Measurements from ENCODE around the gene RRAGD. TPM values are rescaled to one million over a fixed set of nuclear protein-coding genes. Genes with fewer than 3 reads are reported as not detected.

Gene RRAGD
- total and polyA plus RNA-seq, 12 donors: 18.1 to 130 (median 115) TPM

GRCh38 chr6:89353702-89354392, 58.2 kb downstream of the RRAGD start:
- H3K27ac ChIP-seq: peak overlapping the region in 7 of 10 donors; percentile 93 to 100 (median 99)
- intact Hi-C loops (cut with DNase I): loop anchor here in 6 of 10 donors (5.0 to 10.0 kb wide), 4 partner anchors 42 to 369 kb away; partner anchors contain the start of gene PNRC1 (in 5 of the 6)

GRCh38 chr6:89353118-89353556, 58.9 kb downstream of the RRAGD start:
- Histone ChIP-seq H3K27ac (peak overlapping the region; percentile 93 to 100 (median 98)), H3K27me3 (no peaks in the 10 kb centered on the region), H3K4me3 (peak overlapping the region; percentile 66 to 95 (median 83)), H3K9me3 (no peaks in the 10 kb centered on the region), H3K36me3 (no peaks in the 10 kb centered on the region), H3K4me1 (peaks cover 9 to 58% (median 43%) of the 10 kb centered on the region in 9 donors)
- intact Hi-C loops (cut with DNase I): loop anchor here in 6 of 10 donors (5.0 to 10.0 kb wide), 4 partner anchors 41 to 368 kb away; partner anchors contain the start of gene PNRC1 (in 5 of the 6)
- 43 to 47% methylated on average over 27 of the region's 27 CpGs for WGBS, 2 donors
- no peak for TF ChIP-seq CTCF (IDR thresholded peaks at IDR 0.05)
- ATAC-seq: peak in 1 of 8 donors; percentile 35
- DNase-seq: peak in 1 of 2 donors; percentile 35

More at GRCh38 chr6:89353702-89354392, 58.2 kb downstream of the RRAGD start:
- peaks cover 7 to 51% (median 36%) of the 10 kb centered on the region in 9 donors for H3K4me1 ChIP-seq
- H3K4me3 ChIP-seq: peak overlapping the region in 5 of 10 donors; percentile 75 to 95 (median 93)
- H3K27me3 ChIP-seq: no peaks in the 10 kb centered on the region
- H3K9me3 ChIP-seq: no peaks in the 10 kb centered on the region
- no peak for TF ChIP-seq CTCF (IDR thresholded peaks at IDR 0.05)
- no peaks in the 10 kb centered on the region for H3K36me3 ChIP-seq
- DNase-seq (no peak), ATAC-seq (no peak)
- WGBS, 2 donors: 81 to 92% methylated on average over 2 of the region's 2 CpGs

- DNase-seq (peak; percentile 95 to 97), ATAC-seq (peak; percentile 94 to 98 (median 96))
- H3K36me3 ChIP-seq: no peaks in the 10 kb centered on the region
- TF ChIP-seq CTCF (IDR thresholded peaks at IDR 0.05): peak in 1 of 9 donors; percentile 5
- WGBS, 2 donors: 0 to 1% methylated on average over 87 to 102 of the region's 102 CpGs
- peak within 1 kb of the TSS; percentile 93 to 100 (median 98) for H3K27ac ChIP-seq
- intact Hi-C loops (cut with DNase I): loop anchor here in 6 of 10 donors (5.0 to 10.0 kb wide), 4 partner anchors 40 to 368 kb away; partner anchors contain the start of gene PNRC1 (in 5 of the 6)
- H3K4me3 ChIP-seq: peak within 1 kb of the TSS; percentile 66 to 95 (median 83)
- H3K9me3 ChIP-seq: no peaks in the 10 kb centered on the region
- H3K4me1 ChIP-seq: peaks cover 16 to 61% (median 49%) of the 10 kb centered on the region in 9 donors
- H3K27me3 ChIP-seq: no peaks in the 10 kb centered on the region
Measured at GRCh38 chr6:89352278-89353117, 59.6 kb downstream of the RRAGD start, which contains the start of gene UBE2J1. UBE2J1 (minus strand) TSS chr6:89352722; CDS start chr6:89352569, 153 bp downstream.
